ENCODE data around the gene AGBL4. TPM values are rescaled to one million over a fixed set of nuclear protein-coding genes. Genes with fewer than 3 reads are reported as not detected.
"Not testable (repeated sequence)": the region's sequence is repeated elsewhere in the genome, so short reads cannot be mapped to it uniquely, and the experiment has no call there.

AGBL4 gene
- total and polyA plus RNA-seq, 11 donors, result 0.40 to 1.4 (median 0.54) TPM; not detected in 3

DNA sequence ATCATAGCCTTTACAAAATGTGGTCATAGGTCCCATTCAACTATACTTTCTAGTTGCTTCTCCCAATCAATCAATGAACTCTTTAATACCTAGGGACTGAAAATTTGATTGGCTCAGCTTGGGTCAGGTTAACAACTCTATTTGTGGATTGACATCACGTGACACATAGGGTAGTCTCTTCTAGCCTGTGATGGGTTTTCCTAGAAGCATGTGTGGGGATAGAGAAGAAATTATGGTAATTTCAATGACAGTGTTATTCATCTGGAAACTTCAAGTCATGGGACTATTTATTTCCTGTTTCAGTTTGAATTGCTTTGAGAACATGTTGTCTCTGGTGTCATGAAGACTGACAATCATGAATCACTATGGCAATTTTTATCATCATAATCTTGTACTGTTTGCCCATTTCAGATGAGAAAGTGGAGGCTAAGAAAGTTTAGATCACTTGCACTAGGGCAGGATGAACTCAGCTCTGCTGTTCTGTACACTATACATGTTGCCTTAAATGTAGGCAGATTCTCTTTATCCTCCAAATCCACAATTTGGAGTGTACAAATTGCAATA lies 717.2 kb downstream of the AGBL4 start:
- no peak for DNase-seq
- intact Hi-C loops (cut with DNase I), result no loop called here
- 58 to 75% (median 68%) methylated on average over 1 of the region's 1 CpG for WGBS, 4 donors
- no peaks in the 10 kb centered on the region for H3K36me3 ChIP-seq
- no peak for ATAC-seq
- H3K9me3 ChIP-seq, result peaks cover 0 to 8% (median 0%) of the 10 kb centered on the region in 12 donors
- H3K4me3 ChIP-seq, result no peak overlapping the region
- H3K27ac ChIP-seq, result no peak overlapping the region
- no peak for TF ChIP-seq POLR2A (IDR thresholded peaks at IDR 0.05)
- TF ChIP-seq, protein P1, sequence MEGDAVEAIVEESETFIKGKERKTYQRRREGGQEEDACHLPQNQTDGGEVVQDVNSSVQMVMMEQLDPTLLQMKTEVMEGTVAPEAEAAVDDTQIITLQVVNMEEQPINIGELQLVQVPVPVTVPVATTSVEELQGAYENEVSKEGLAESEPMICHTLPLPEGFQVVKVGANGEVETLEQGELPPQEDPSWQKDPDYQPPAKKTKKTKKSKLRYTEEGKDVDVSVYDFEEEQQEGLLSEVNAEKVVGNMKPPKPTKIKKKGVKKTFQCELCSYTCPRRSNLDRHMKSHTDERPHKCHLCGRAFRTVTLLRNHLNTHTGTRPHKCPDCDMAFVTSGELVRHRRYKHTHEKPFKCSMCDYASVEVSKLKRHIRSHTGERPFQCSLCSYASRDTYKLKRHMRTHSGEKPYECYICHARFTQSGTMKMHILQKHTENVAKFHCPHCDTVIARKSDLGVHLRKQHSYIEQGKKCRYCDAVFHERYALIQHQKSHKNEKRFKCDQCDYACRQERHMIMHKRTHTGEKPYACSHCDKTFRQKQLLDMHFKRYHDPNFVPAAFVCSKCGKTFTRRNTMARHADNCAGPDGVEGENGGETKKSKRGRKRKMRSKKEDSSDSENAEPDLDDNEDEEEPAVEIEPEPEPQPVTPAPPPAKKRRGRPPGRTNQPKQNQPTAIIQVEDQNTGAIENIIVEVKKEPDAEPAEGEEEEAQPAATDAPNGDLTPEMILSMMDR (IDR thresholded peaks at IDR 0.05), result no peak
- H3K27me3 ChIP-seq, result no peaks in the 10 kb centered on the region
- H3K4me1 ChIP-seq, result no peaks in the 10 kb centered on the region

GRCh38 chr1:49302400-49302799 lies 721.4 kb downstream of the AGBL4 start:
- intact Hi-C loops (cut with DNase I); ATAC-seq; H3K4me1 ChIP-seq; DNase-seq; H3K36me3 ChIP-seq; H3K27me3 ChIP-seq; H3K4me3 ChIP-seq; H3K27ac ChIP-seq; H3K9me3 ChIP-seq: not testable (repeated sequence)
- WGBS, 4 donors, result 80 to 85% (median 84%) methylated on average over 2 of the region's 2 CpGs

DNA sequence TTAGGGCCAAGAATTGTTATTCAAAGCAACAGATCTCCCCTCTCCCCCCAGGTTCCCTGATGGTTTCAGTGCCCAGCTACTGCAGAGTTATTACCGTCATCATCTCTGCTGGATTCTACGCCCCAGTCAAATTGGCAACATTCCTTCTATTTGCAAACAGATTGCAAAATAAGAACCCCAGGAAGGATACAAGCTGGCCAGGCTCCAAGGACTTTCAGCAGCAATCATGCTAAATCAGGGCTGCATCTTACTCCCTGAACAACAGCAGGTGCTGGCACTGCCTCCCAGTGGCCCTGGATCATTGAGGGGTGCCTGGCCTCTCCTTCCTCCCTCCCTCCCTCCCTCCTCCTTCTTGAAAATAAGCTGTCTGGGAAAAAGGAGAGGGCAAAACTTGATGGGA lies 725.5 kb downstream of the AGBL4 start:
- H3K4me3 ChIP-seq, result no peak overlapping the region
- intact Hi-C loops (cut with DNase I), result no loop called here
- H3K27ac ChIP-seq, result no peak overlapping the region
- no peak for DNase-seq
- ATAC-seq, result no peak
- H3K4me1 ChIP-seq, result no peaks in the 10 kb centered on the region
- TF ChIP-seq, protein P1 (IDR thresholded peaks at IDR 0.05), result no peak
- no peak for TF ChIP-seq POLR2A (IDR thresholded peaks at IDR 0.05)
- WGBS, 4 donors, result 54 to 63% (median 59%) methylated on average over 2 of the region's 2 CpGs
- peaks cover 0 to 8% (median 0%) of the 10 kb centered on the region in 12 donors for H3K9me3 ChIP-seq
- H3K27me3 ChIP-seq, result no peaks in the 10 kb centered on the region
- no peaks in the 10 kb centered on the region for H3K36me3 ChIP-seq

DNA sequence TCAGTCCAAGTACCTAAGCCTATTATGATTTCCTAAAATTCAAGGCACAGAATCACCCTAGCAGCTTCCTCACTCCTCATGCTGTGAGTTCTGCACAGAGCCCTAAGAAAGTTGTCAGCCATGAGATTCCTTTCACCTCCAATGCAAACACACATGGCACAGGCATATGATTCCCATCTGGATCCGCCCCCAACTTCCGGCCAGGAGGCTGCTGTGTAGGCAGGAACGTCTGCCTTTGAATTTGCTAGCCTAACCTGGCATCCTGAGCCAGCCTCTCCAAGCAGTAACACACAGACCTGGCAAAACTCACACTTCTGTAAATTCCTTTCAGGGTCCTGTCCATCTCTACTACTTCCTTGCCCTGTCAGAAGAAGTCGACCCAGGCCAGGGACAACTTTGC lies 726.0 kb downstream of the AGBL4 start:
- ATAC-seq (no peak), DNase-seq (no peak)
- no peaks in the 10 kb centered on the region for H3K36me3 ChIP-seq
- no peak overlapping the region for H3K27ac ChIP-seq
- 53 to 61% (median 56%) methylated on average over 4 of the region's 4 CpGs for WGBS, 4 donors
- TF ChIP-seq POLR2A (IDR thresholded peaks at IDR 0.05), result no peak
- TF ChIP-seq, protein P1 (IDR thresholded peaks at IDR 0.05), result no peak
- no peaks in the 10 kb centered on the region for H3K4me1 ChIP-seq
- no peaks in the 10 kb centered on the region for H3K27me3 ChIP-seq
- intact Hi-C loops (cut with DNase I), result no loop called here
- peaks cover 0 to 8% (median 0%) of the 10 kb centered on the region in 12 donors for H3K9me3 ChIP-seq
- no peak overlapping the region for H3K4me3 ChIP-seq

DNA sequence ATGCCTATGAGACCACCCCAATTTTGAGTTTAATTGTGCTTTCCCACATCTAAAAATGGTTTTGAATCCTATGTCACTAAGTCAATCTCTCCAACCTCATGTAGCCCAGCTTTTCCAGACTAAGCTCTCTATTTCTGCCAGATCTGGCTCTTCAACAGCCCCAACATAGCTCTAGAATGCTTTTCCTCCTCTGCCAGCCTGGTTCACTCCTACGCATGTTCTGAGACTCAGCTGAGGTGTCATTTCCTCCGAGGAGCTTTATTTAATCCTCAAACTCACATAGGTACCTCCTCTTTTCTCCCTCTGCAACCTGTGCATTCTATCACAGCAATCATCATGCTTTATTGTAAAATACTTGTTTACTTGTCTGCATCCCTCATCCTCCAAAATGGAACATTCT lies 729.2 kb downstream of the AGBL4 start:
- intact Hi-C loops (cut with DNase I), result no loop called here
- Histone ChIP-seq H3K9me3 (peaks cover 0 to 5% (median 0%) of the 10 kb centered on the region in 12 donors), H3K27ac (no peak overlapping the region), H3K4me3 (no peak overlapping the region), H3K36me3 (no peaks in the 10 kb centered on the region), H3K27me3 (no peaks in the 10 kb centered on the region), H3K4me1 (no peaks in the 10 kb centered on the region)
- DNase-seq (no peak), ATAC-seq (no peak)
- TF ChIP-seq POLR2A (IDR thresholded peaks at IDR 0.05), result no peak
- TF ChIP-seq, protein P1 (IDR thresholded peaks at IDR 0.05), result no peak
- WGBS, 4 donors, result 69 to 81% (median 73%) methylated on average over 2 of the region's 2 CpGs

Data from heart left ventricle (tissue), 16 donors.